Lung (tissue), 12 donors: ENCODE measurements around the gene TARBP2. TPM values are rescaled to one million over a fixed set of nuclear protein-coding genes. Genes with fewer than 3 reads are reported as not detected.

Experiments
- ATAC-seq: fragments of 200-7000 bp; cut with Tn5 transposase; one replicate; pipeline ENCODE4 v1.9.1; 2020; ENCODE audit warnings: moderate number of reproducible peaks; ENCODE audit not compliant: insufficient read depth, low FRiP score
- DNase-seq, 3 donors: peaks; one replicate each; pipeline ENCODE4 v3.0.0-alpha.2; 2013 to 2017
- H3K27ac ChIP-seq, 2 donors: one replicate each; pipeline ENCODE4 v1.5.1; 2013; ENCODE audit warnings: mild to moderate bottlenecking in 2 of 2, moderate library complexity in 2 of 2, control low read depth in 1 of 2, inconsistent platforms in 1 of 2, low read depth in 1 of 2, low read length in 1 of 2
- H3K27me3 ChIP-seq, 3 donors: one replicate each; pipeline ENCODE4 v1.5.1; 2013; ENCODE audit warnings: low read length in 2 of 3; ENCODE audit not compliant: control insufficient read depth in 3 of 3, insufficient read depth in 3 of 3
- H3K36me3 ChIP-seq, 4 donors: one replicate each; pipeline ENCODE4 v1.5.1; 2013; ENCODE audit warnings: low read length in 4 of 4, mild to moderate bottlenecking in 1 of 4, moderate library complexity in 1 of 4; ENCODE audit not compliant: control insufficient read depth in 4 of 4, insufficient read depth in 4 of 4
- H3K4me1 ChIP-seq, 5 donors: one replicate each; pipeline ENCODE4 v1.5.1; 2013; ENCODE audit warnings: low read length in 5 of 5, mild to moderate bottlenecking in 2 of 5, moderate library complexity in 1 of 5; ENCODE audit not compliant: control insufficient read depth in 5 of 5, insufficient read depth in 5 of 5
- H3K4me3 ChIP-seq: one replicate; pipeline ENCODE4 v1.5.1; 2013; ENCODE audit warnings: mild to moderate bottlenecking, control low read depth, moderate library complexity
- H3K9ac ChIP-seq, 2 donors: one replicate each; pipeline ENCODE4 v1.5.1; 2013; ENCODE audit warnings: low read length in 2 of 2, control low read depth in 1 of 2; ENCODE audit not compliant: insufficient read depth in 1 of 2
- H3K9me3 ChIP-seq, 4 donors: one replicate each; pipeline ENCODE4 v1.5.1; 2013; ENCODE audit warnings: low read length in 3 of 4, mild to moderate bottlenecking in 1 of 4, moderate library complexity in 1 of 4; ENCODE audit not compliant: control insufficient read depth in 4 of 4, insufficient read depth in 3 of 4
- WGBS, 2 donors: extraction: QIAGEN DNeasy Blood & Tissue Kit; methylation state at CpG; one replicate each; pipeline ENCODE4 v1.1.7; 2013; 5-methylcytosine and 5-hydroxymethylcytosine counted together
- polyA plus RNA-seq, 2 donors: library from polyadenylated mRNA; stranded (reverse); fragments of 200-250 nt; gene quantifications; one replicate each; pipeline ENCODE4 v1.2.1, GENCODE V29; 2013
- total RNA-seq, 2 donors: library from RNA; depleted of rRNA in 1 of 2; stranded (reverse); fragments of >200 nt in 1 of 2; gene quantifications; one replicate each; pipeline ENCODE4 v1.2.1, GENCODE V29; 2014 to 2021
- TF ChIP-seq, protein P1 (sequence below): IDR thresholded peaks from 2 replicates; pipeline ENCODE4 v1.5.1; 2012; ENCODE audit warnings: mild to moderate bottlenecking; ENCODE audit errors: control extremely low read depth, extremely low read depth
- donor health status: control.
- donor health status: control.
- donor health status: Bipolar disorder and iron deficiency.
- donor health status: healthy.
- donor health status: DM: yes; HTN: yes; CAD: no.

TARBP2 gene
- total and polyA plus RNA-seq, 4 donors, result 32.2 to 41.3 (median 34.8) TPM

DNA sequence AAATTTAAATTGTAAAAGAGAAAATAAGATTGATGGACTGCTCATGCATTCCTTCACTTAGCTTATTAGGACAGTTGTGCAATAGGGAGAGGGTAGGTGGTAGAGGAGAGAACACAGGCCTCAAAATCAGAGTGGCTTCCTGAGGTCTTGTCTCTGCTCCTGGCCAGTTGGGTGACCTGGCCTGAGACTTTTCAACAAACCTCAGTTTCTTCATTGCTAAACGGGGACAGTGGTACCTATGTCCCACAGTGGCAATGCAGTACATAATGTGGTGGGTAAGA, 4.4 kb upstream of the TARBP2 start:
- Histone ChIP-seq H3K9me3 (no peaks in the 10 kb centered on the region), H3K27me3 (no peaks in the 10 kb centered on the region), H3K9ac (peak overlapping the region in 1 of 2 donors; percentile 8), H3K4me1 (peaks cover 2 to 54% (median 28%) of the 10 kb centered on the region in 5 donors), H3K27ac (peak overlapping the region; percentile 3 to 21), H3K4me3 (no peak overlapping the region), H3K36me3 (peaks cover 0 to 3% (median 0%) of the 10 kb centered on the region in 4 donors)
- DNase-seq (peak in 1 of 3 donors; percentile 47), ATAC-seq (no peak)
- TF ChIP-seq, protein P1, sequence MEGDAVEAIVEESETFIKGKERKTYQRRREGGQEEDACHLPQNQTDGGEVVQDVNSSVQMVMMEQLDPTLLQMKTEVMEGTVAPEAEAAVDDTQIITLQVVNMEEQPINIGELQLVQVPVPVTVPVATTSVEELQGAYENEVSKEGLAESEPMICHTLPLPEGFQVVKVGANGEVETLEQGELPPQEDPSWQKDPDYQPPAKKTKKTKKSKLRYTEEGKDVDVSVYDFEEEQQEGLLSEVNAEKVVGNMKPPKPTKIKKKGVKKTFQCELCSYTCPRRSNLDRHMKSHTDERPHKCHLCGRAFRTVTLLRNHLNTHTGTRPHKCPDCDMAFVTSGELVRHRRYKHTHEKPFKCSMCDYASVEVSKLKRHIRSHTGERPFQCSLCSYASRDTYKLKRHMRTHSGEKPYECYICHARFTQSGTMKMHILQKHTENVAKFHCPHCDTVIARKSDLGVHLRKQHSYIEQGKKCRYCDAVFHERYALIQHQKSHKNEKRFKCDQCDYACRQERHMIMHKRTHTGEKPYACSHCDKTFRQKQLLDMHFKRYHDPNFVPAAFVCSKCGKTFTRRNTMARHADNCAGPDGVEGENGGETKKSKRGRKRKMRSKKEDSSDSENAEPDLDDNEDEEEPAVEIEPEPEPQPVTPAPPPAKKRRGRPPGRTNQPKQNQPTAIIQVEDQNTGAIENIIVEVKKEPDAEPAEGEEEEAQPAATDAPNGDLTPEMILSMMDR, result no peak
- WGBS, 2 donors, result 75 to 76% methylated on average over 1 of the region's 1 CpG

DNA sequence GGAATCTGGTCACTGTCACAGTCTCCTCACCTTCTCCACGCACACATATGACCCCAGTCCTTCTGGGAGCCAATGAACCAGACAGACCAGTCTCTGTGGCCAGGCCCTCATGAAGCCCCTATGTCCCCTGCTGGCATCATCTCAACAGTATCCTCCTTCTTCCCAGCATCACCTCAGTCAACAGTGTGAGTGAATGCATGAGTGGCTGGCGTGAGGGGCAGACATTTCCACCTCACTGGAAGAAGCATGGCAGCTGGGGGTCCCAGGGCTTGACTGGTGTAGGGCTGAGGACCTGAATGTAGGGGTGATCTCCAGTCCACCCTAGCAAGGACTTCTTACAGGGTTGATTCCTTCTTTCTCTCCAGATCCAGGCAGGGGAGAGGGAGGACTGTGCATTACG, 3.6 kb upstream of the TARBP2 start:
- Histone ChIP-seq H3K27ac (peak overlapping the region in 1 of 2 donors; percentile 66), H3K27me3 (no peaks in the 10 kb centered on the region), H3K9ac (no peak overlapping the region), H3K4me3 (no peak overlapping the region), H3K36me3 (peaks cover 0 to 3% (median 0%) of the 10 kb centered on the region in 4 donors), H3K9me3 (no peaks in the 10 kb centered on the region), H3K4me1 (peaks cover 5 to 56% (median 26%) of the 10 kb centered on the region in 5 donors)
- DNase-seq, result no peak
- 92 to 95% methylated on average over 3 of the region's 3 CpGs for WGBS, 2 donors
- no peak for ATAC-seq
- TF ChIP-seq, protein P1, result no peak

DNA sequence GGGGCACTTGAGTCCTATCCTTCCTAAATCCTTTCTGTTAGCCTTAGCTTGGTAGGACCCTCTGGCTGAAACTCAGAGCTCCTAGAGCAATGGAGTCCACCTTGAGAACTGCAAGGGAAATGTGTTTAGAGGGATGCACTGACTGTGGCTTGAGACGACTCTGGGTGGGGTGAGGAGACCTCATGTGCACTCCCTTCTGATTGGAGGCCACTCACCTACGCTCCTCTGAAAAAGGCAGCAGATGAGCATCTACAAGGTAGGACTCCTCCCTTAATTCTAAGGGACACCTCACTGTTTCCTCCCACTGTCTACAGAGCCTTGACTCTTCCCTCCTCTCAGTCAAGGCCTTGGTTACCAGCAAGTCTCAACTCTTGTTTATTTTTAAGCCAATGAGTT, 2.9 kb upstream of the TARBP2 start:
- ATAC-seq (no peak), DNase-seq (no peak)
- no peaks in the 10 kb centered on the region for H3K9me3 ChIP-seq
- peaks cover 0 to 3% (median 0%) of the 10 kb centered on the region in 4 donors for H3K36me3 ChIP-seq
- WGBS, 2 donors, result 88% methylated on average over 2 of the region's 2 CpGs
- H3K4me1 ChIP-seq, result peaks cover 5 to 63% (median 30%) of the 10 kb centered on the region in 5 donors
- TF ChIP-seq, protein P1, result no peak
- no peak overlapping the region for H3K9ac ChIP-seq
- H3K27me3 ChIP-seq, result no peaks in the 10 kb centered on the region
- H3K27ac ChIP-seq, result peak overlapping the region in 1 of 2 donors; percentile 34
- no peak overlapping the region for H3K4me3 ChIP-seq
